Gastroesophageal sphincter (tissue), 3 donors: ENCODE measurements around the gene CDX4.

ENCODE experiments used
- EP300 ChIP-seq: sonication (generic); formaldehyde crosslinking; IDR thresholded peaks from one replicate; pipeline ENCODE4 v1.6.1; 2017; ENCODE audit warnings: antibody characterized with exemption, mild to moderate bottlenecking
- TF ChIP-seq, protein P1 (sequence below), 4 experiments: fragments of 200-600 bp in 2 of 4; fragments of 450-650 bp in 2 of 4; sonication (generic) in 1 of 4; IDR thresholded peaks; one replicate each; pipeline ENCODE4 v1.5.1; 2017 to 2019; ENCODE audit warnings: antibody characterized with exemption in 4 of 4, mild to moderate bottlenecking in 2 of 4, moderate library complexity in 2 of 4

DNA sequence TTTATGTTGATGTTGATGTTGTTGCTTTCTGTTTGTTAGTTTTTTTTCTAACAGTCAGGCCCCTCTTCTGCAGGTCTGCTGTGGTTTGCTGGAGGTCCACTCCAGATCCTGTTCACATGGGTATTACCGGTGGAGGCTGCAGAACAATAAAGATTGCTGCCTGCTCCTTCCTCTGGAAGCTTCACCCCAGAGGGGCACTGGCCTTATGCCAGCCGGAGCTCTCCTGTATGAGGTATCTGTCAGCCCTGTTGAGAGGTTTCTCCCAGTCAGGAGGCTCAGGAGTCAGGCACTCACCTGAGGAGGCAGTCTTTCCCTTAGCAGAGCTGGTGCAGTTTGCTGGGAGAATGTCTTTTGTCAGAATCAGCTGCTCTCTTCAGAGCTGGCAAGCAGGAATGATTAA is 34.7 kb downstream of the CDX4 start:
- TF ChIP-seq, protein P1, sequence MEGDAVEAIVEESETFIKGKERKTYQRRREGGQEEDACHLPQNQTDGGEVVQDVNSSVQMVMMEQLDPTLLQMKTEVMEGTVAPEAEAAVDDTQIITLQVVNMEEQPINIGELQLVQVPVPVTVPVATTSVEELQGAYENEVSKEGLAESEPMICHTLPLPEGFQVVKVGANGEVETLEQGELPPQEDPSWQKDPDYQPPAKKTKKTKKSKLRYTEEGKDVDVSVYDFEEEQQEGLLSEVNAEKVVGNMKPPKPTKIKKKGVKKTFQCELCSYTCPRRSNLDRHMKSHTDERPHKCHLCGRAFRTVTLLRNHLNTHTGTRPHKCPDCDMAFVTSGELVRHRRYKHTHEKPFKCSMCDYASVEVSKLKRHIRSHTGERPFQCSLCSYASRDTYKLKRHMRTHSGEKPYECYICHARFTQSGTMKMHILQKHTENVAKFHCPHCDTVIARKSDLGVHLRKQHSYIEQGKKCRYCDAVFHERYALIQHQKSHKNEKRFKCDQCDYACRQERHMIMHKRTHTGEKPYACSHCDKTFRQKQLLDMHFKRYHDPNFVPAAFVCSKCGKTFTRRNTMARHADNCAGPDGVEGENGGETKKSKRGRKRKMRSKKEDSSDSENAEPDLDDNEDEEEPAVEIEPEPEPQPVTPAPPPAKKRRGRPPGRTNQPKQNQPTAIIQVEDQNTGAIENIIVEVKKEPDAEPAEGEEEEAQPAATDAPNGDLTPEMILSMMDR (IDR thresholded peaks at IDR 0.05) = no peak
- no peak for TF ChIP-seq EP300
